ENCODE data around the gene NISCH. TPM values are rescaled to one million over a fixed set of nuclear protein-coding genes. Genes with fewer than 3 reads are reported as not detected.

NISCH gene
- total RNA-seq, 1 experiment from 2014 or later, result 48.6 TPM

- no peak for DNase-seq (ENCODE audit: low spot score)
- intact Hi-C loops (cut with micrococcal nuclease; ENCODE audit: unreplicated experiment), result no loop called here
- Histone ChIP-seq H3K27me3 (replicated peaks; ENCODE audit: insufficient read depth, low read depth, low read length, poor library complexity) (no peaks in the 10 kb centered on the region), H3K27ac (ENCODE audit: low read depth, low read length, poor library complexity, severe bottlenecking) (no peak overlapping the region), H3K9me3 (ENCODE audit: low read depth, low read length, poor library complexity, severe bottlenecking) (no peaks in the 10 kb centered on the region), H3K36me3 (ENCODE audit: insufficient read depth, low read length, poor library complexity, severe bottlenecking) (no peaks in the 10 kb centered on the region), H3K4me3 (ENCODE audit: low read depth, low read length, poor library complexity, severe bottlenecking) (no peak overlapping the region), H3K4me1 (ENCODE audit: insufficient read depth, low read length, poor library complexity, severe bottlenecking) (no peaks in the 10 kb centered on the region)
- ChIA-PET POLR2A (ENCODE audit: low non-redundant PET) (no interaction called here), CTCF (no interaction called here)
- no peak for TF ChIP-seq EZH2 (IDR thresholded peaks at IDR 0.05; ENCODE audit: borderline replicate concordance, low read depth, low read length, poor library complexity, severe bottlenecking)
- TF ChIP-seq, protein P1, sequence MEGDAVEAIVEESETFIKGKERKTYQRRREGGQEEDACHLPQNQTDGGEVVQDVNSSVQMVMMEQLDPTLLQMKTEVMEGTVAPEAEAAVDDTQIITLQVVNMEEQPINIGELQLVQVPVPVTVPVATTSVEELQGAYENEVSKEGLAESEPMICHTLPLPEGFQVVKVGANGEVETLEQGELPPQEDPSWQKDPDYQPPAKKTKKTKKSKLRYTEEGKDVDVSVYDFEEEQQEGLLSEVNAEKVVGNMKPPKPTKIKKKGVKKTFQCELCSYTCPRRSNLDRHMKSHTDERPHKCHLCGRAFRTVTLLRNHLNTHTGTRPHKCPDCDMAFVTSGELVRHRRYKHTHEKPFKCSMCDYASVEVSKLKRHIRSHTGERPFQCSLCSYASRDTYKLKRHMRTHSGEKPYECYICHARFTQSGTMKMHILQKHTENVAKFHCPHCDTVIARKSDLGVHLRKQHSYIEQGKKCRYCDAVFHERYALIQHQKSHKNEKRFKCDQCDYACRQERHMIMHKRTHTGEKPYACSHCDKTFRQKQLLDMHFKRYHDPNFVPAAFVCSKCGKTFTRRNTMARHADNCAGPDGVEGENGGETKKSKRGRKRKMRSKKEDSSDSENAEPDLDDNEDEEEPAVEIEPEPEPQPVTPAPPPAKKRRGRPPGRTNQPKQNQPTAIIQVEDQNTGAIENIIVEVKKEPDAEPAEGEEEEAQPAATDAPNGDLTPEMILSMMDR (conservative IDR thresholded peaks at IDR 0.05; ENCODE audit: low read depth, low read length), result no peak
- no TSS peak for BruUV-seq (replicated peaks)
Observed at GRCh38 chr3:52443791-52444687, 11.4 kb upstream of the NISCH start.

- ChIA-PET CTCF (no interaction called here), POLR2A (ENCODE audit: low non-redundant PET) (no interaction called here)
- Histone ChIP-seq H3K4me3 (ENCODE audit: low read depth, low read length, poor library complexity, severe bottlenecking) (no peak within 1 kb of the TSS), H3K27ac (ENCODE audit: low read depth, low read length, poor library complexity, severe bottlenecking) (no peak within 1 kb of the TSS), H3K27me3 (replicated peaks; ENCODE audit: insufficient read depth, low read depth, low read length, poor library complexity) (no peaks in the 10 kb centered on the region), H3K4me1 (ENCODE audit: insufficient read depth, low read length, poor library complexity, severe bottlenecking) (no peaks in the 10 kb centered on the region), H3K36me3 (ENCODE audit: insufficient read depth, low read length, poor library complexity, severe bottlenecking) (no peaks in the 10 kb centered on the region), H3K9me3 (ENCODE audit: low read depth, low read length, poor library complexity, severe bottlenecking) (no peaks in the 10 kb centered on the region)
- peak; percentile 52 for DNase-seq (ENCODE audit: low spot score)
- intact Hi-C loops (cut with micrococcal nuclease; ENCODE audit: unreplicated experiment), result loop anchor here (5.0 kb wide), 1 partner anchor 223 kb away; no protein-coding TSS in a partner anchor
- TF ChIP-seq EZH2 (IDR thresholded peaks at IDR 0.05; ENCODE audit: borderline replicate concordance, low read depth, low read length, poor library complexity, severe bottlenecking), result no peak
- TF ChIP-seq, protein P1 (conservative IDR thresholded peaks at IDR 0.05; ENCODE audit: low read depth, low read length), result no peak
- no TSS peak for BruUV-seq (replicated peaks)
Observed at GRCh38 chr3:52444860-52445793, 10.3 kb upstream of the NISCH start, which contains the start of gene SEMA3G. Gene SEMA3G, minus strand, starts transcription at chr3:52445103. Its CDS starts 76 bp downstream, at chr3:52445027.

DNA sequence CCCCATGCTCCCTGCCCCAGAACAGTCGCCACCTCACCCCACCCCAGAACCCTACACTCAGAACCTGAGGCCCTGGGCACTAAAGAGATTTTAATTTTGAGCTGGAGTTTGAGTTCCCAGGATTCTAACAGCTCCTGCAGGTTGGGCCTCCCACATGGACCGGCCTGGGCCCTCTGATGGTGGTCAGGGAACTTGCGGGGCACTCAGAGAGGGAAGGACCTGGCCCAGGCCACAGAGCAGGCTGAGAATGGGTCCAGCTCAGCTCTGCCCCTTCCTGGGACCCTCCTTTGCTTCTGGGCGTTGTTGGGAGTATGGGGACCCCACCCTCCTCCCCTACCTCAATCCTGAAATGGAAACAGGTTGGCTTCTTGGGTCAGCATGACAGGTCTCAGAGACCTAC is 9.4 kb upstream of the NISCH start:
- intact Hi-C loops (cut with micrococcal nuclease; ENCODE audit: unreplicated experiment), result loop anchor here (5.0 kb wide), 1 partner anchor 224 kb away; no protein-coding TSS in a partner anchor
- Histone ChIP-seq H3K4me3 (ENCODE audit: low read depth, low read length, poor library complexity, severe bottlenecking) (no peak overlapping the region), H3K36me3 (ENCODE audit: insufficient read depth, low read length, poor library complexity, severe bottlenecking) (no peaks in the 10 kb centered on the region), H3K9me3 (ENCODE audit: low read depth, low read length, poor library complexity, severe bottlenecking) (no peaks in the 10 kb centered on the region), H3K4me1 (ENCODE audit: insufficient read depth, low read length, poor library complexity, severe bottlenecking) (no peaks in the 10 kb centered on the region), H3K27ac (ENCODE audit: low read depth, low read length, poor library complexity, severe bottlenecking) (no peak overlapping the region), H3K27me3 (replicated peaks; ENCODE audit: insufficient read depth, low read depth, low read length, poor library complexity) (no peaks in the 10 kb centered on the region)
- no peak for TF ChIP-seq EZH2 (IDR thresholded peaks at IDR 0.05; ENCODE audit: borderline replicate concordance, low read depth, low read length, poor library complexity, severe bottlenecking)
- TF ChIP-seq, protein P1 (conservative IDR thresholded peaks at IDR 0.05; ENCODE audit: low read depth, low read length), result no peak
- ChIA-PET POLR2A (ENCODE audit: low non-redundant PET) (no interaction called here), CTCF (interaction anchor here (0.5 kb wide), 1 partner anchor 34 kb away, joined by 3 read pairs; no protein-coding TSS in a partner anchor)
- DNase-seq (ENCODE audit: low spot score), result no peak
- BruUV-seq (replicated peaks), result no TSS peak
